T47D (cell line): ENCODE data around the gene AIG1.

Experiments
- DNase-seq, 2 experiments: peaks; one replicate each; pipeline versions ENCODE4 v3.0.0 to v3.0.0-alpha.2; 2011 to 2012; ENCODE audit warnings: low read depth in 1 of 2, low spot score in 1 of 2
- JUND ChIP-seq: IDR thresholded peaks from 2 replicates; pipeline ENCODE4 v1.6.1; 2012; ENCODE audit warnings: low read depth
- in situ Hi-C: cut with HindIII; loops from 2 replicates; pipeline ENCODE4 v1.10.0; 2016; ENCODE audit warnings: low sequenced_read_pairs, low pct_unique_long_range_greater_than_20kb

The AIG1 gene

DNA sequence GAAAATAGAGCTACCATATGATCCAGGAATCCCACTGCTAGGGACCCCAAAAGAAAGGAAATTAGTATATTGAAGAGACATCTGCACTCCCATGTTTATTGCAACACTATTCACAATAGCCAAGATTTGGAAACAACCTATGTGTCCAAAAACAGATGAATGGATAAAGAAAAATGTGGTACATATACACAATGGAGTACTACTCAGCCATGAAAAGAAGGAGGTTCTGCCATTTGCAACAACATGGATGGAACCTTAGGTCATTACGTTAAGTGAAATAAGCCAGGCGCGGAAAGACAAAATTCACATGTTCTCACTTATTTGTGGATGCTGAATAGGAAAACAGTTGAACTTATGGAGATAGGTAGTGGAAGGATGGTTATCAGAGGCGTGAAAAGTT lies 252.5 kb downstream of the AIG1 start:
- DNase-seq = no peak
- no peak for TF ChIP-seq JUND
- in situ Hi-C loops = no loop called here

DNA sequence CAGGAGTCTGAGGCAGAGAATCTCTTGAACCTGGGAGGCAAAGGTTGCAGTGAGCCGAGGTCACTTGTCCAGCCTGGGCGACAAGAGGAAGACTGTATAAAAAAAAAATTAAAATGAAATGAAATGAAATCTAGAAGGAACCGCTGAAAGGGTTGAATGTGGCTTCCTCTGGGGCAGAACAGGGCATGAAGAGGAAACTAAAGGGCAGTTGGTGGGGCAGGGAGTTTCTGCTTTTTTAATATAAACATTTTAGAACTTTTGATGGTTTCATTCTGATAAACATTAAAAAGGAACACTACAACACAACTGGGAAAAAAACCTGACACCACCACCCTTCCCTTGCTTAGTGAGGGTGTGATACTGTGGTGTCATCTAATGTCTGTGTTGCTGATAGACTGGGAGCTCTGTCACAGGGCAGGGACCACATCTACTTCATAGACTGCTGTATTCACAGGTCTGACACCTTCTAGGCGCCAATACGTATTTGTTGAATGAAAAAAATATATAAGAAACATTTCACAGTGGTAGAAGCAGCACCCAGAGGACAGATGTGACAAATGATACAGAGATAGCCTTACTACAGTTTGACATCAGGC lies 260.9 kb downstream of the AIG1 start:
- in situ Hi-C loops = no loop called here
- TF ChIP-seq JUND = no peak
- DNase-seq = no peak

DNA sequence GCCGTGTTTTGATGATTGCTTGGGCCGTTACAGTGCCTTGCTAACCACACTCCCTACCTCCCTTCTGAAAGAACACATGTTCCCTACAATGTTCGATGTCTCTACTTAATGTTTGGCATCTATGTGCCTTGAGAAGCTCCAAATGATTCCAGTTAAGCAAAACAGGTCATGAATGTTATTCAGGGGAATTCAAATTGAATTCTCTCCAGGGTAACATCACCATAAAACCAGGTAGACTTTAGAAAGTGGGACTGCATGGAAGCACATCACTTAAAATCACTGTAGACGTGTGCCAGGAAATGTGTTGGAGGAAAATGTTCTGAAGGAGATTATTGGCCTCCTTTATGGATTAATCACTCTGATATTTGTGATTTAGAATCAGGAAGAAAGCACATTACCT lies 261.7 kb downstream of the AIG1 start:
- in situ Hi-C loops = no loop called here
- TF ChIP-seq JUND = no peak
- DNase-seq = no peak

DNA sequence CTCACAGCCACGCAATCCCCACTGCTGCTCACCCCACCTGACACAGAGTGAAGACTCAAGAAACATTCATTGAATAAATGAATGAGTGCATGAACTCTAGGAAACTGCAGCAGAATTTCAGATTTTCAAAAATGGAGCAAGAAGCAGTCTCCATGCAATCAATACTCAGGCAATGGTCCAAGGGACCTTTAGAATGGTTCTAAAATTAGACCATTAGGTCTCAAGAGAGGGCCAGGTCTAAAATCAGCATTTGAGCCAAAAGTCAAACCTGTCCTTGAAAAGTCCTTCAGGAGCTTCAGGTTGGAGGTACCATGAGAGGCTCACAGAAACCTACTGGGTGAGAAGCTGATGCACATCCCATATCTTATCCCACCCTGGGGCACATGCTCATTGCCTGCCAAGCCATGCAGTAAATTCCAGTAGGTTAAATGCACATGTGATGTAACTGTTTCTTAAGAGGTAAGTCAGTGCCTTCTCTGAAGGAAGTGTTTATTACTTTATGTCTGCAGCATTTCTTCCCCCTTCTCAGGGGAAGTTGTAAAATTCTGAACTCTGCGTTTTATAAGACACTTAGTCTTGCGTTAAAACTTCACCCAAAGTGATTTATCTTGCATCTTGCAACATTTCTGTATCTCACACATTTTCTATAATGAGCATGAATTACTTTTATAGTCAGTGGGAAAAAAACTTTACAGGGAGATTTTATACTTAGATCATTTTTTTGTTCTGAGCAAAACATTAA lies 263.2 kb downstream of the AIG1 start:
- no peak for TF ChIP-seq JUND
- no peak for DNase-seq
- in situ Hi-C loops = no loop called here

DNA sequence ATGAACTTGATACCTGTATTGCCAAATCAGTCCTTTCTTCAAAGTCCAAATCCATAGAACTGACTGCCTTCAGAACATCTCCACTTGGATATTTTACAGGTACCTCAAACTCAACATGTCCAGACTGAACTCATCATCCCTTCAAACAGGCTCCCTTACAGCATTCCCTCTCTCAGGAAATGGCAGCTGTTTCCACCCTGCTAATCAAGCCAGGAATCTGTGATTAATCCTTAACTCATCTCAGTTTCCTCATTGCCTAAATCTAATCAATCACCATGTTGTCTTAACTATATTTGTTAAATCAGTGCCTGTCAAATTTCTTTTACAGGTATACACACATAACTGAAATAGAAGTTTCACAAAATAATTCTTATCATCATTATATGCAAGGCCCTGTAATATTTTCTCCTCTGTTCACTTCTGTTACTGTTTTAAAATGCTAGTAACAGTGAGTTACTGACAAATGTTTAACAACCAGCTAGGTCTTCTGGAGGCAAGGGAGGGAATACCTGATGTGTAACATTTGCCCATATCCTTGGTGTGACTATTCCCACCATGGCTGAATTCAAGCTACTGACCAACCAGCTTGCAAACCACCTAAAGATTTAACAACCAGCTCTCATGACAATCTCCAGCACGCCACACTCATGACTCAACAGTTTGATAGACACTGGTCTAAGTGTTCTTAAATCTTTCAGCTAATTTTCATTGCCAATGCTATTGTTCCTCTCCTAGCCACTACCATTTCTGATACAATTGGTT lies 264.9 kb downstream of the AIG1 start:
- DNase-seq = no peak
- TF ChIP-seq JUND = no peak
- in situ Hi-C loops = no loop called here

DNA sequence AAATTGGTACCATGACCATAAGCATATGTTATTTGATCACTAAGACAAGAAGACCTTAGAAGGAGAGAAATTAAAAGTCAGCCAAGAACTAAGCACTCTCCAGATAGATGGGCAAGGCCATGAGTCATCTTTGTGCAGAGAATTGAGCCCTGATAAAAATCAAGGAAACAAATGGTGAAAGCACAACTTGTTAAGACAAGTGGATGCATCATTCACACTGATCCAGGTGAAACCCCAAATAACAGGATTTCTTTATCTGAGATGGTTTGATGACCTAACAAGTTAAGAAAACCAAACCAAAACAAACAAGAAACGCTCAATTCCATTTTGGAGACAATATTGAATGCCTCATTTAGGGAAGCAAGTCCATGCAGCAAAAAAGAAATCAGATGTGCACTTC lies 268.2 kb downstream of the AIG1 start:
- in situ Hi-C loops = no loop called here
- no peak for DNase-seq
- TF ChIP-seq JUND = no peak

DNA sequence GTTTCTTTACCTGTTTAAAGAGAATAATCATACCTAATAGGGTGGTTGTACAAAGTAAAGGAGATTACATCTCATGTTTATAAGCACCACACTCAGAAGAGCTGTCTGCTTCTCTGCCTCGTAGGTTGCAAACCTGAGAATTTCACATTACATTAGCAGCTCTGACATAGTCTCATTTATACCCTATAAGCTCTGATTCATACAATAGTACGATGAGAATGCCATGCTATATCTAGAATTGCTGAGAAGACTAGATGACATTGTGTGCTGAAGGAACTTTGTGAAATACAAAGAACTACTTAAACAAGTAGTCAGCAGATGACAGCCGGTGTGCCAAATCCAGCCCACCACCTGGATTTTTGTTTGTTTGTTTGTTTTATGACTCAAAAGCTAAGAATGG lies 268.6 kb downstream of the AIG1 start:
- no peak for DNase-seq
- no peak for TF ChIP-seq JUND
- in situ Hi-C loops = no loop called here

DNA sequence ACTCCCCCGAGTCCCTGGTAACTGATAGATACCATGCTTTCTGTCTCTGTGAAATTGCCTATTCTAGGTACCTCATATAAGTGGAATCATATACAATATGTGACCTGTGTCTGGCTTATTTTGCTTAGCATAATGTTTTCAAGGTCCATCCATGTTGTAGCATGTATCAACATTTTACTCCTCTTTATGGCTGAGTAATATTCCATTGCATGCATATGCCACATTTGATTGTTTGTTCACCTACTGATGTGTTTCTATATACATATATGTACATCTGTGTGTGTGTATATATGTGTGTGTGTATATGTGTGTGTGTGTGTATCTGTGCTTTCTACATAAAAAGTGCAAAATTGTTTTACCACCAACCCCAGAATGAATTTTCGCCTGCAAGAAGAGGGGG lies 270.7 kb downstream of the AIG1 start:
- no peak for TF ChIP-seq JUND
- DNase-seq = no peak
- in situ Hi-C loops = no loop called here

DNA sequence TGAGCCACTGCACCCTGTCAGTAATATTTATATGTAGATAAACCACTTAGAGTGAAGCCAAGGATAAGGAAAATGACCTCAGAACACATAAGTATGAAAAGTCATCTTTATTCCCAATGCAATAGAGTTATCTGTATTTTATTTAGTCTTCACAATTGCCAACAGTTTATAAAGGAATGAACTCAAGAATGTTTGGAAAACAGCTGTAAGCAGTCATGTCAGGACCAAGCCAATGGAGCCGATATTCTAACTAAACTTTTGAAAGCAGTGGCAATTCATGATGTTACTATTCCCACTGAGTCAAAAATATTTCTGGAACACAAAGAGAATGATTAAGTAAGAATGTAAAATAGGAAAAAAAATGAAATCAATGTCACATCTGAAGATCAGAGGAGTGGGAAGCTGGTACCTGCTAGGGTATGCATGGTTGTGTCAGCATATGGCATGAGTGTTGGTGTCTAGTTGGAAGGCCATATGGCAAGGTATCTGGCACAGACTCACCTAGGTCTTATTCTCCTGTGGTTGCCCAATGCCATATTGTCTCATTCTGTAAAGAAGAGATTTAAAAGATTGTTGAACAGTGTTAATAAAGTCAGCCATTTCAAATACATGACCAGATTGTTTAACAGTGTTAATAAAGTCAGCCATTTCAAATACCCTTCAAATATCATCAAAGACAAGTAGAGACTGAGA lies 271.6 kb downstream of the AIG1 start:
- TF ChIP-seq JUND = no peak
- in situ Hi-C loops = no loop called here
- DNase-seq = no peak

DNA sequence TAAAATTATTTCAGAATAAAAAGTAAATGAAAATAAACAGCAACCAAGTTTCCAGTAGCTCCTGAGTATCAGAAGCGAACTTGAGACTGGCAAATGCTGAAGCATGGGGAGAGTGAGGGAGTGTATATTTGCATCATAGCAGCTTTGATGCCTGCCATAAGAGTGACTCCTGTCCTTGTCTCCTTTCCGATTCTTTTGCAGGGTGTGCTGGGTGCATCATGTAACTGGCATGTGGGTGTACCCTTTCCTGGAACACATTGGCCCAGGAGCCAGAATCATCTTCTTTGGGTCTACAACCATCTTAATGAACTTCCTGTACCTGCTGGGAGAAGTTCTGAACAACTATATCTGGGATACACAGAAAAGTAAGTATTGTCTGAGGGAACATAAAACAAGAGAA lies 272.4 kb downstream of the AIG1 start:
- no peak for TF ChIP-seq JUND
- in situ Hi-C loops = no loop called here
- no peak for DNase-seq

DNA sequence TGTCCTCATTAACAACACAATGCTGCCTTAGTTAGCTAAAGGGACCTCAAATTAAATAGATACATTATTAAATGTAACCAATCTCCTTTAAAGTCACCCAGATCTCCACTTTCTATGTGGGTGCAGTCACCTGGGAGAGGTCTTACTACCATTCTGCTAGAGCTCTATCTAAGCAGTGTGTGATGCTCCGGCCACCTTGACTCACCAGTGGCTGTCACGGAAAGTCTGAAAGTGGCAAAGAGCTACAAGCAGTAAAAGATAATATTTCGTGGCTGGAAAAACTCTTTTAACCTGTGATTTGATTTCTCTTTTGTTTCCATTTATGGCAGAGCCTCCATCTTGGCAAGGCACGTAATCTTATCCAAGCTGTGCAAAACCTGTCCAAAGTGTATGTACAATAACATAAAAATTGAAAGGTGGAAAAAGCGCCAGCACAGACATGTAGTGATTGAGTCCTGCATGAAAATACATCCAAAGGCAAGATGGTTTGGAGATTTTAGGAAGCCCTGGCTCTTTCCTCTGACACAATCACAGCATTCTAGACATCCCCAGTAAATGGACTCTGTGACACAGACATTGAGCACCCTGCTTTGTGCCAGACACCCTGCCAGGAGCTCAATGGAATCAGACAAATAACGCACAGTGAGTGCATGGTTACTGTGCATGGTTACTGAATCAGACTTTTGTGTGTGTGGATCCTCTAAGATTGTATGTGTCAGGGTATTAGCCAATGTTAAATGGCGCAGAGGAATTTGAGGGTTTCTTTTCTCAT lies 273.2 kb downstream of the AIG1 start:
- in situ Hi-C loops = no loop called here
- no peak for TF ChIP-seq JUND
- DNase-seq = no peak

DNA sequence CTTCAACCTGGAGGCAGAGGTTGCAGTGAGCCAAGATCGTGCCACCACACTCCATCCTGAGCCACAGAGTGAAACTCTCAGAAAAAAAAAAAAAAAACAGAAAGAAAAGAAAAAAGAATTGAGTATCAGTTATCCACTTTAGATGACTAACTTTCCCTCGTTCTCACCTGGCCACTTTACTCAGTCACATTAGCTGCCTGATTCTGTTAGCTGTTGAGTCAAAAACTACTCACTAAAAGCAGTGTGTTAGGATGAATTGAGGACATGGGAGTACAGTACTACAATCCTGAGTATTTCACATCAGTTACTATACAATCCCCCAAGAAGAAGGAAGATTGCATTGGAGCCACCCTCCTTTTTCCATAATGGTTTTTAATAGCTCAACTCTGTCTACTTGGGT lies 275.2 kb downstream of the AIG1 start:
- no peak for TF ChIP-seq JUND
- DNase-seq = no peak
- in situ Hi-C loops = no loop called here
